H1 (cell line): ENCODE measurements around the gene ST6GALNAC3. TPM values are rescaled to one million over a fixed set of nuclear protein-coding genes. Genes with fewer than 3 reads are reported as not detected.

Source experiments
- CTCF ChIA-PET: fragments of 300-600 bp; sonication (Branson Sonifier 250); formaldehyde crosslinking; loops from one replicate; lab custom pipeline; 2021; ENCODE audit not compliant: partially characterized antibody; lab: Charles Lee
- POLR2A ChIA-PET: fragments of 300-600 bp; sonication (Branson Sonifier 250); formaldehyde crosslinking; loops from one replicate; lab custom pipeline; 2021; ENCODE audit warnings: inconsistent platforms; ENCODE audit not compliant: partially characterized antibody; lab: Charles Lee
- DNase-seq, 2 experiments: peaks; one replicate each; pipeline versions ENCODE4 v3.0.0 to v3.0.0-alpha.2; 2010 to 2022; ENCODE audit warnings: low spot score in 2 of 2, low read depth in 1 of 2, mixed read lengths in 1 of 2
- FAIRE-seq: peaks from 2 replicates; lab custom pipeline; 2011; peaks lifted over from hg19 to GRCh38; lab: Jason Lieb, UNC
- H2AFZ ChIP-seq: 2 replicates; pipeline ENCODE4 v1.8.1; 2012; ENCODE audit warnings: low read length, inconsistent platforms
- H2AK5ac ChIP-seq: 2 replicates; pipeline ENCODE4 v1.6.1; 2013; ENCODE audit warnings: low read depth, low read length
- H2BK120ac ChIP-seq: replicated peaks from 2 replicates; pipeline ENCODE3; 2013; ENCODE audit warnings: low read depth, low read length, inconsistent platforms
- H2BK12ac ChIP-seq: 2 replicates; pipeline ENCODE4 v1.6.1; 2013; ENCODE audit warnings: low read depth, low read length
- H2BK15ac ChIP-seq: 2 replicates; pipeline ENCODE4 v1.6.1; 2013; ENCODE audit warnings: low read length
- H2BK20ac ChIP-seq: 2 replicates; pipeline ENCODE4 v1.6.1; 2013; ENCODE audit warnings: low read length
- H2BK5ac ChIP-seq: 2 replicates; pipeline ENCODE4 v1.6.1; 2013; ENCODE audit warnings: low read depth, low read length
- H3K14ac ChIP-seq: 2 replicates; pipeline ENCODE4 v1.6.1; 2013; ENCODE audit warnings: inconsistent platforms; ENCODE audit not compliant: insufficient read length
- H3K18ac ChIP-seq: 2 replicates; pipeline ENCODE4 v1.6.1; 2013; ENCODE audit warnings: low read length; ENCODE audit errors: extremely low read depth
- H3K23ac ChIP-seq: 2 replicates; pipeline ENCODE4 v1.6.1; 2013; ENCODE audit warnings: inconsistent platforms; ENCODE audit not compliant: insufficient read length
- H3K23me2 ChIP-seq: 2 replicates; pipeline ENCODE4 v1.6.1; 2013; ENCODE audit warnings: low read depth, low read length
- H3K27ac ChIP-seq: 2 replicates; pipeline ENCODE4 v1.6.1; 2011; ENCODE audit warnings: low read depth, low read length, inconsistent platforms
- H3K27me3 ChIP-seq, 4 experiments: replicated peaks in 1 of 4; 1 replicate in 1 of 4; 2 replicates in 3 of 4; pipeline versions ENCODE4 v1.6.1 to v1.8.1; 2011 to 2013; ENCODE audit warnings: low read length in 3 of 4, mild to moderate bottlenecking in 3 of 4, inconsistent platforms in 2 of 4, mixed read lengths in 2 of 4, moderate library complexity in 1 of 4; ENCODE audit not compliant: control insufficient read depth in 3 of 4, insufficient read depth in 3 of 4; ENCODE audit errors: extremely low read depth in 1 of 4
- H3K36me3 ChIP-seq, 4 experiments: 2 replicates each; pipeline versions ENCODE4 v1.6.1 to v1.8.1; 2011 to 2013; ENCODE audit warnings: mild to moderate bottlenecking in 4 of 4, low read length in 3 of 4, moderate library complexity in 2 of 4, control low read depth in 1 of 4, inconsistent platforms in 1 of 4; ENCODE audit not compliant: insufficient read depth in 4 of 4, control insufficient read depth in 2 of 4
- H3K4ac ChIP-seq: replicated peaks from 2 replicates; pipeline ENCODE3; 2013; ENCODE audit warnings: low read length, low read depth, mixed read lengths, inconsistent platforms; ENCODE audit not compliant: insufficient read length
- H3K4me1 ChIP-seq, 4 experiments: replicated peaks in 1 of 4; 1 replicate in 1 of 4; 2 replicates in 3 of 4; pipeline versions ENCODE4 v1.6.1 to v1.8.1; 2011 to 2013; ENCODE audit warnings: low read length in 3 of 4, inconsistent platforms in 2 of 4, mixed read lengths in 1 of 4; ENCODE audit not compliant: insufficient read depth in 4 of 4, control insufficient read depth in 3 of 4
- H3K4me2 ChIP-seq, 2 experiments: 2 replicates each; pipeline versions ENCODE4 v1.6.1 to v1.8.1; 2011 to 2013; ENCODE audit warnings: low read depth in 2 of 2, low read length in 2 of 2, control low read depth in 1 of 2, inconsistent platforms in 1 of 2, mild to moderate bottlenecking in 1 of 2; ENCODE audit not compliant: insufficient read depth in 1 of 2
- H3K4me3 ChIP-seq, 4 experiments: fragments of 200-600, 300-600 bp in 1 of 4; sonication (generic), shearing (Covaris generic), sonication (Bioruptor Twin) in 1 of 4; 2 replicates each; pipeline versions ENCODE4 v1.5.1 to v1.8.1; 2011 to 2016; ENCODE audit warnings: low read length in 4 of 4, low read depth in 3 of 4, control low read depth in 2 of 4, inconsistent platforms in 2 of 4, mild to moderate bottlenecking in 2 of 4, mixed read lengths in 1 of 4, moderate library complexity in 1 of 4; ENCODE audit not compliant: insufficient read depth in 2 of 4; ENCODE audit errors: extremely low read depth in 1 of 4
- H3K56ac ChIP-seq: replicated peaks from 2 replicates; pipeline ENCODE3; 2013; ENCODE audit warnings: low read depth, mild to moderate bottlenecking, mixed read lengths, low read length, inconsistent platforms; ENCODE audit not compliant: insufficient read length
- H3K79me1 ChIP-seq: 2 replicates; pipeline ENCODE4 v1.6.1; 2013; ENCODE audit warnings: low read depth, low read length, control low read depth
- H3K79me2 ChIP-seq, 2 experiments: 2 replicates each; pipeline versions ENCODE4 v1.6.1 to v1.8.1; 2012 to 2013; ENCODE audit warnings: low read length in 2 of 2, mild to moderate bottlenecking in 2 of 2, inconsistent platforms in 1 of 2; ENCODE audit not compliant: insufficient read depth in 2 of 2, control insufficient read depth in 1 of 2
- H3K9ac ChIP-seq, 4 experiments: replicated peaks in 1 of 4; 1 replicate in 1 of 4; 2 replicates in 3 of 4; pipeline versions ENCODE4 v1.6.1 to v1.8.1; 2011 to 2013; ENCODE audit warnings: low read depth in 3 of 4, low read length in 3 of 4, control low read depth in 2 of 4, mild to moderate bottlenecking in 2 of 4, moderate library complexity in 2 of 4, inconsistent platforms in 1 of 4; ENCODE audit errors: extremely low read depth in 1 of 4
- H3K9me3 ChIP-seq, 2 experiments: 2 replicates each; pipeline versions ENCODE4 v1.6.1 to v1.8.1; 2012 to 2013; ENCODE audit warnings: mild to moderate bottlenecking in 2 of 2, moderate library complexity in 2 of 2, control low read depth in 1 of 2, inconsistent platforms in 1 of 2, low read depth in 1 of 2, low read length in 1 of 2, mixed read lengths in 1 of 2; ENCODE audit not compliant: insufficient read depth in 2 of 2
- H4K20me1 ChIP-seq, 2 experiments: replicated peaks in 1 of 2; 2 replicates each; pipeline versions ENCODE3 to v1.8.1; 2011 to 2013; ENCODE audit warnings: inconsistent platforms in 2 of 2, low read length in 2 of 2, mild to moderate bottlenecking in 1 of 2; ENCODE audit not compliant: insufficient read depth in 2 of 2, control insufficient read depth in 1 of 2
- H4K5ac ChIP-seq: 2 replicates; pipeline ENCODE4 v1.6.1; 2013; ENCODE audit warnings: low read length, low read depth, mixed read lengths, inconsistent platforms; ENCODE audit not compliant: insufficient read length
- H4K8ac ChIP-seq: 2 replicates; pipeline ENCODE4 v1.8.0; 2013; ENCODE audit warnings: mild to moderate bottlenecking, moderate library complexity, low read length, inconsistent platforms; ENCODE audit not compliant: insufficient read depth; ENCODE audit errors: extremely low read depth
- H4K91ac ChIP-seq: replicated peaks from 2 replicates; pipeline ENCODE3; 2013; ENCODE audit warnings: low read length, mixed read lengths, inconsistent platforms; ENCODE audit not compliant: insufficient read length
- BRCA1 ChIP-seq: IDR thresholded peaks from 2 replicates; pipeline ENCODE4 v1.6.1; 2012; ENCODE audit warnings: low read depth, low read length, improper control_type of control experiment
- CHD2 ChIP-seq: IDR thresholded peaks from 2 replicates; pipeline ENCODE4 v1.6.1; 2012; ENCODE audit warnings: low read length, improper control_type of control experiment
- JUND ChIP-seq: IDR thresholded peaks from 2 replicates; pipeline ENCODE4 v1.6.1; 2011; ENCODE audit warnings: mild to moderate bottlenecking, improper control_type of control experiment, low read length
- KDM1A ChIP-seq: fragments of 200-600, 300-600 bp; sonication (generic); IDR thresholded peaks from 2 replicates; pipeline ENCODE4 v1.7.1; 2016; ENCODE audit warnings: mild to moderate bottlenecking, low read length, borderline replicate concordance
- WGBS, 2 experiments: shearing (Covaris generic) in 1 of 2; methylation state at CpG; one replicate each; pipeline versions ENCODE4 v1.1.6 to v1.1.7; 2013 to 2015; ENCODE audit warnings: low lambda C conversion rate in 2 of 2, mixed read lengths in 2 of 2, inconsistent platforms in 1 of 2, low coverage in 1 of 2, missing lambda C conversion rate in 1 of 2; ENCODE audit not compliant: insufficient replicate concordance in 2 of 2, insufficient coverage in 1 of 2, insufficient read length in 1 of 2; ENCODE audit errors: extremely low coverage in 1 of 2, missing lambda C conversion rate in 1 of 2; 5-methylcytosine and 5-hydroxymethylcytosine counted together
- polyA plus RNA-seq, 7 experiments: library from polyadenylated mRNA; depleted of rRNA in 3 of 7; stranded (reverse) in 5 of 7; unstranded in 2 of 7; fragments of >200 nt in 5 of 7; fragments of 200-250 nt in 2 of 7; gene quantifications; 1 replicate in 5 of 7; 2 replicates in 1 of 7; 4 replicates in 1 of 7; pipeline versions ENCODE4 v1.2.1 to v1.2.3, GENCODE V29; 2011 to 2013; ENCODE audit warnings: missing spikeins in 2 of 7, mixed read lengths in 2 of 7
- total RNA-seq: library from RNA; stranded (reverse); fragmentation: NEBNext Ultra II Directional; extraction: Animal tissue kit (Norgen Biotek cat#: 25700); gene quantifications from 2 replicates; pipeline ENCODE4 v1.2.1, GENCODE V29; 2021

Gene ST6GALNAC3
- total and polyA plus RNA-seq, 2 of the 8 experiments (the other 6 are each of a cell fraction or from before 2014, with no cell fraction given), result 4.9 to 19.0 TPM

DNA sequence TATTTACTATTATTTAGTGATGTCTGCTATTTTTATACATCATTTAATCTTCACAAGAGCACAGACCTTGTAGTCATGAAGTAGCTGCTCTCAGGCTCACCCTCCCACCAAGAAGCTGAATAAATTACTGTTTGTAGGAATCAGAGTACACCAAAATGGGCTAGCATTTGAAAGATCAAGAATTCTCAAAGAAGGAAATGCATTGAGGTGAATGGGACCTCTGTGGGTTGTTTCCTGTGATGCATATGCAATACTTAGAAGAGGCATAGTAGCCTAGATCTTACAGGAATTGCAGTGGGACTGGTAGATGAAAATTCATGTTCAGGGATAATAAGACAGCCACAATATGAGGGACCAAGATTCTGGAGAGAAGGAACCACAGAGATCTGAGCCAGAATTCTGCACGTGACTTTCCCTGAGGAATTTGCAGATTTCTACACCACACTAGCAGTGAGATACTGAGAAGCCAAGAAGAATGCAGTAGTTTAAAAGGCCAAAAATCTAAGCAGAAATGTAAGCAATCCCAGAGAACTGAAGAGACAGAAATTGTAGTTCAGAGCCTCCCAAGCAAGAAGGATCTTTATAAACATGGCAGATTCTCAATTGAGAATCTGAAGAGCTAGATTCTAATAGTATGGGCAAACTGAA, 307.0 kb downstream of the ST6GALNAC3 start:
- Histone ChIP-seq H3K4me2 (no peak overlapping the region; a peak in 1 of 4 replicates), H3K4me1 (peaks cover 0 to 5% (median 0%) of the 10 kb centered on the region in 4 experiments; a peak in 2 of 7 replicates), H2BK5ac (no peak overlapping the region), H2BK12ac (no peak overlapping the region), H3K9me3 (peaks cover 0 to 3% of the 10 kb centered on the region in 2 experiments; a peak in 1 of 4 replicates), H3K56ac (no peak overlapping the region), H2BK20ac (no peak overlapping the region), H3K79me1 (no peaks in the 10 kb centered on the region), H3K9ac (no peak overlapping the region), H2AK5ac (no peak overlapping the region), H3K79me2 (no peaks in the 10 kb centered on the region)
- no peak for FAIRE-seq
- TF ChIP-seq CHD2 (no peak), KDM1A (no peak), JUND (no peak), BRCA1 (no peak)
- TF ChIP-seq, all 59 proteins: peak for 0
- H4K5ac ChIP-seq, result no peak overlapping the region
- no peak overlapping the region for H3K23ac ChIP-seq
- H4K91ac ChIP-seq, result no peak overlapping the region
- POLR2A ChIA-PET, result no interaction called here
- no peak overlapping the region for H3K4me3 ChIP-seq
- H2AFZ ChIP-seq, result no peak overlapping the region
- H2BK15ac ChIP-seq, result no peak overlapping the region
- no peaks in the 10 kb centered on the region for H3K36me3 ChIP-seq
- H3K23me2 ChIP-seq, result no peaks in the 10 kb centered on the region
- 26% methylated on average over 1 of the region's 1 CpG; no CpG with 5 or more reads in 1 of the 2 experiments for WGBS, 2 experiments
- no peaks in the 10 kb centered on the region for H3K27me3 ChIP-seq
- no peak for DNase-seq
- no peak overlapping the region for H2BK120ac ChIP-seq
- no peak overlapping the region for H4K8ac ChIP-seq
- CTCF ChIA-PET, result no interaction called here
- H3K14ac ChIP-seq, result no peak overlapping the region
- H3K18ac ChIP-seq, result no peak overlapping the region
- H4K20me1 ChIP-seq, result no peaks in the 10 kb centered on the region
- H3K27ac ChIP-seq, result no peak overlapping the region
- no peak overlapping the region for H3K4ac ChIP-seq
